ENCODE data around the gene SNX3.

SNX3 gene

DNA sequence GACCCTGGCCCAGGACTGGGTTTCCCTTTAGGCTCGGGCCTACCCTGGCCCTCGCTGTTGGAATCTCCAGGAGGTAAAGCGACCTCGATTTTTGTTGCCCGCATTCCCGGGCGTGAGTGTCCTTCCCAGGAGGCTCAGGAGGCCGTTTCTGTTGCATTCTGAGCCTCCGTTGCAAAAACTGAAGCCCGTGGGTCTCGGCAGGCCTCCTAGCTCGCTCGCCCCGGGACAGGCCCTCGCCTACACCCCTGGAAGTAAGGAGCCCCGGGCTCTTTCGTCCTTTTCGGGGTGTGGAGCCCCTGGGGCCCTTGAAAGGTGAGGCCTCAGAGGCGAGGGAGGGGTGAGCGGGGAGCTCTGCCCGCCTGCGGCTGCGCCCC is 92.8 kb downstream of the SNX3 start:
- peak overlapping the region in 1 of 2 donors; percentile 45 for H3K4me3 ChIP-seq (ENCODE audit: low read depth in 1 of 2, low read length in 2 of 2)
- peaks cover 98% of the 10 kb centered on the region in 2 donors for H3K27me3 ChIP-seq (ENCODE audit: control insufficient read depth in 1 of 2, insufficient read depth in 2 of 2, low read length in 2 of 2)
- no peak overlapping the region for H3K9ac ChIP-seq (ENCODE audit: low read length)
- peaks cover 43% of the 10 kb centered on the region for H3K4me1 ChIP-seq (ENCODE audit: insufficient read depth, low read length)
- no peak overlapping the region for H3K27ac ChIP-seq (ENCODE audit: low read depth, low read length)
- no peaks in the 10 kb centered on the region for H3K9me3 ChIP-seq (ENCODE audit: low read length)
- H3K36me3 ChIP-seq (ENCODE audit: insufficient read depth, low read length): no peaks in the 10 kb centered on the region

DNA sequence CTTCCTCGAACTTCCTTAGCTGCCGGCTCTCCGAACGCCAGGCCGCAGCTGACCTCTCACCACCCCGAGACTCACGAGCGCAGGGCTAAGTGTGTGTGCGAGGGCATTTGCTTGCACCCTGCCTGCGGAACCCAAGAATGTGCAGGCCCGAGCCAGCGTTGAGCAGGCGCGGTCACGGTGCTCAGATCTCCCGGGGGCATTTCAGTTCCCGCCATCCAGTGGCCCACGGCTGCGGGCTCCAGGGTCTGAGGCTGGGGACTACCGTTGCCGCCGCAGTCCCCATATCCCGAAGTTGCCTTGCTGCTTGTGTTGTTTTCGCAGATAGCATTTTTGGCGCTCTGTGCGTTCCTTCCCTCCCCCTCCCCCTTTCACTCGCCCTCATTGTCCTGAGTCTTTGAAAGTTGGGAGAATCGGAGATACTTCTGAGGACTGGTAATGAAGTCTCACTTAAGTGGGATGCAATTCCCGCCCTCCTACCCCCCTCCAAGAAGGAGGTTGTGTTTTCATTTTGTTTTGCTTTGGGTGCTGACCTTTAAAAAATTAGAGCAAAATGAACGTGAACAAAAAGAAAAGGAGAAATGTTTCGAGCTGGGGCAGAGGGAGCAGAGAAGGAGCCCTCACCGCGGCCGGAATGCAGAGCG is 93.3 kb downstream of the SNX3 start:
- Histone ChIP-seq H3K27me3 (ENCODE audit: control insufficient read depth in 1 of 2, insufficient read depth in 2 of 2, low read length in 2 of 2) (peaks cover 96 to 100% of the 10 kb centered on the region in 2 donors), H3K9ac (ENCODE audit: low read length) (no peak overlapping the region), H3K4me1 (ENCODE audit: insufficient read depth, low read length) (peaks cover 43% of the 10 kb centered on the region), H3K27ac (ENCODE audit: low read depth, low read length) (no peak overlapping the region), H3K9me3 (ENCODE audit: low read length) (no peaks in the 10 kb centered on the region), H3K4me3 (ENCODE audit: low read depth in 1 of 2, low read length in 2 of 2) (peak overlapping the region in 1 of 2 donors; percentile 45), H3K36me3 (ENCODE audit: insufficient read depth, low read length) (no peaks in the 10 kb centered on the region)

DNA sequence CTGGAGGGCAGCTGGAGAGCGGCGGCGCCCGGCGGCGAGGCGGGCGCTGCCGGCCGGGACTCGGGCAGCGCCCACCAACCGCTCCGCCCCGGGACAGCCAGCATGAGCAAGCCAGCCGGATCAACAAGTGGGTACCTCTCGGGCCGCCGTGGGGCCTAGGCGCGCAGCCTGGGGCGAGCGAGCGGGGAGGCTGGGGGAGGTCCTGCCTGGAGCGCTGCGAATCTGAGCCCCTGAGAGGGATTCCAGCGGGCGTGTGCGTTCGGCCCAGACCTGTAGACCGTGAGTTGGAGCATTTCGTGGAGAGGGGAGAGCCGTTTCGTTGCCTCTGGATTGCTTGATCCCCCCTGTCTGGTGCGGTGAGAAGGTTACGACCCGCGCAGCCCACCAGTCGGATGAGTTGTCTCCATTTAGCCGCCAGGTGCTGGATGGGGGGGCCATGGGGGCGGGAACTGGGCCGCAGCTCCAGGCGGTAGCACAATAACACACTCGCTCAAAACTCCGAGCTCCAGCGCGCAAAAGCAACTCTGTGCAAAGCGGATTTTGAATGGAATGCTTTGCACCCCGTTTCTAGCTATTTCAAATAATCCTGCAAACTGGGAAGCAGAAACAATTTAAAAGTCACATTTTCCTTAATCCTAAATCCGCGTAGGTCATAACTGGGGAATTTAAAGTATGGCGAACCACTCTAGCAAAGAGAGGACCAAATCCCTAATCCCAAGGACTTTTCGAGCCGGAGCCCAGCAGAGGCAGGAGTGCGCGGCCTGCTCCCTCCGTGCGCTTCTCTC is 94.0 kb downstream of the SNX3 start:
- H3K4me1 ChIP-seq (ENCODE audit: insufficient read depth, low read length): peaks cover 43% of the 10 kb centered on the region

DNA sequence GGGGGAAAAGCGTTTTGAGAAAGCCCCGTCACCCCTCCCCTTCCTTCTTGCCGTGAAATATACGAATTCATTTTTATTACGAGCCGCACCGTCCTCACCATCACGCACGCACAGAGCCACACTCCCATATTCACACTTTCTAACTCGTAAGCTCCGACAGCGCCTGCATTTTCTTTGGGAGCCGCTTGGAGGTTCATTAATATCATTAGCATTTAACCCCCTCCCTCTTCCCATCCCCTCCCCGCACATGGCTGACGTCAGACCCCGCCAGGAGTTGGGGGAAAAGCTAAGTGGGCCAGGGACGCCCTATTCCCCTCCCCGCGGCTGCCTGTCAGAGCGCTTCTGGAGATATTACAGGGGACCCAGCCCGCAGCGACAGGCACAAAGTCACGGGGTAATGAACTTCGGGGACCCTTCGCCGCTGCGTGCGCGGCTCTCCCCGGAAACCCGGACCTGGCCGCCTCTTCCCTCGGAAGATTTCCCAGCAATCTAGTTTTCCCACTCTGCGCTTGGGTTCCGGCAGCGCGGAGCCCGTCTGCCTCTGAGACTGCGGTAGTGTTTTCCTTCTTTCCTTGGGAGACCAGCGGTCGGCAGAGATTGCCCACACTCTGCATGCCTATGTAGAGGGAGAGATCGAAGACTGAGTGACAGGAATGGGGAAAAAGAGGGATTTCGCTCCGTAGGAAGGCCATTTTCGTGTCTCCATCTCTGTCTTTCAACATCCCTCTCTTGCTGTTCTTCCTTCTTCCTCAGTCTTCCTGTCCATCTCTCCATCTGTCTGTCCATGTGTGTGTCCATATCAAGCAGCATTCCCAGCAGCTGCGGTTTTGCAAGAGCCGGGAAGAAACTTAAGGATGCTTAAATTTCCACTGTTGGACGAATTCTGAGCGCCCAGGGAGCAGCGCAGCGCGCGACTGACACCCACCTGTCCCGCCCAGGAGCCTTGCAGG is 94.9 kb downstream of the SNX3 start, which contains the start of gene NR2E1:
Gene NR2E1, plus strand, starts transcription at position 309 of the 950 bp plus-strand sequence. CDS start 744 bp downstream, outside the sequence.
- Histone ChIP-seq H3K4me3 (ENCODE audit: low read depth in 1 of 2, low read length in 2 of 2) (peak within 1 kb of the TSS in 1 of 2 donors; percentile 3), H3K27ac (ENCODE audit: low read depth, low read length) (no peak within 1 kb of the TSS), H3K9me3 (ENCODE audit: low read length) (no peaks in the 10 kb centered on the region), H3K27me3 (ENCODE audit: control insufficient read depth in 1 of 2, insufficient read depth in 2 of 2, low read length in 2 of 2) (peaks cover 97 to 100% of the 10 kb centered on the region in 2 donors), H3K36me3 (ENCODE audit: insufficient read depth, low read length) (no peaks in the 10 kb centered on the region), H3K9ac (ENCODE audit: low read length) (no peak within 1 kb of the TSS), H3K4me1 (ENCODE audit: insufficient read depth, low read length) (peaks cover 43% of the 10 kb centered on the region)

More for the DNA sequence above, 94.0 kb downstream of the SNX3 start:
- Histone ChIP-seq H3K27ac (ENCODE audit: low read depth, low read length) (no peak overlapping the region), H3K9ac (ENCODE audit: low read length) (no peak overlapping the region), H3K36me3 (ENCODE audit: insufficient read depth, low read length) (no peaks in the 10 kb centered on the region), H3K27me3 (ENCODE audit: control insufficient read depth in 1 of 2, insufficient read depth in 2 of 2, low read length in 2 of 2) (peaks cover 96 to 100% of the 10 kb centered on the region in 2 donors), H3K4me3 (ENCODE audit: low read depth in 1 of 2, low read length in 2 of 2) (no peak overlapping the region), H3K9me3 (ENCODE audit: low read length) (no peaks in the 10 kb centered on the region)

DNA sequence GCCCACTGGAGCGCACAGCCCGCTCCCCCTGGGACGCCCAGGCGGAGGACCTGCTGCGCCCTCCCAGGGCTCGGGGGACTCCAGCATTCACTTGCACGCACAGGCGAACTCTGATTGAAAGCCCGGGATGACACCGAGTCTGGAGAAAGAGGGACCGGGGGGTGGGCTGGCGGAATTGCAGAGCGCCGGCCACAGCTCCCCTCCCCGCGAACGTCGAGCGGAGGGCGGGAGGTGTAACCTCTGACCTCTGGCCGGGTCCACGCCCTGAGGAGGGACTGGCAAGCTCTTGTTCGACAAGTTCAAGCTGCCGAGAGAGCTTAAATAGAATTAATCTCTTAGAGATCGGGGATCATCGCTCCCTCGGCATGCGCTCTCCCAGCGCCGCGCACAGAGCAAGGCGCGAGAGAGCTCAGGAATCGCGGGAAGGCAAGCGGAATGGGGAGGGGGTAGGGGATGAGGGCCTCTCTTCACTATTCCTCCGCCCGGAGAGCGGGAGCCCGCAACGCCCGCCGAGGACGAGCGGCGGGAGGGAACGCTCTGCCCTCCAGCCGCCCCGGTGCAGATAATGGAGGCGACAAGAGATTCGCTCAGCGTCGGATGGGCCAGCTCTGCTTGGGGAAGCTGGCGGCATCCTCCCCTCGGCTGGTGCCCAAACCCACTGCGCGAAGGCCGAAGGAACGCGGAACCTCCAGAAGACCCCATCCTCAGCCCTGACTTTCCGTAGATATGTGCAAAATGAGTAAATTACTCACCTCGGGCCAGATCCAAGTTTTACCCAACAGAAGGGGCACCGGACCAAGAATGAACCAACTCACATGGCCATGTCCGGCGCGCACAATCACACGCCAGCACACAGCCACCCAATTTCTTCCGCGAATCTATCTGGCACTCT is 95.8 kb downstream of the SNX3 start:
- Histone ChIP-seq H3K27ac (ENCODE audit: low read depth, low read length) (no peak overlapping the region), H3K9me3 (ENCODE audit: low read length) (no peaks in the 10 kb centered on the region), H3K36me3 (ENCODE audit: insufficient read depth, low read length) (no peaks in the 10 kb centered on the region), H3K4me3 (ENCODE audit: low read depth in 1 of 2, low read length in 2 of 2) (peak overlapping the region in 1 of 2 donors; percentile 3), H3K9ac (ENCODE audit: low read length) (no peak overlapping the region), H3K4me1 (ENCODE audit: insufficient read depth, low read length) (peaks cover 43% of the 10 kb centered on the region), H3K27me3 (ENCODE audit: control insufficient read depth in 1 of 2, insufficient read depth in 2 of 2, low read length in 2 of 2) (peaks cover 96 to 100% of the 10 kb centered on the region in 2 donors)

DNA sequence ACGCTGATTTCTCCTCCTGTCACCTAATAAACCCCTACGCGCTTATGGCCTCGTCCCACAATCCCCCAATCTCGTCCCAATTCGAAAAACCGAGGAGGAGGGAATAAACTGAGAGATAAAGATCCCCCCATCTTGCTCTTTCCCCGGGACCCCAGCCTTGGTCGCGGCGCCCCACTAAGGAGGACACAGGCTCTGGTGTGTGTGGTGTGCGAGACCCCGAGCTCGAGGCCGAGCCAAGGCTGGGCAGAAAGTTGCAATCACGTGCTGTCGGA is 96.4 kb downstream of the SNX3 start:
- no peak overlapping the region for H3K27ac ChIP-seq (ENCODE audit: low read depth, low read length)
- H3K4me1 ChIP-seq (ENCODE audit: insufficient read depth, low read length): peaks cover 43% of the 10 kb centered on the region
- no peaks in the 10 kb centered on the region for H3K9me3 ChIP-seq (ENCODE audit: low read length)

DNA sequence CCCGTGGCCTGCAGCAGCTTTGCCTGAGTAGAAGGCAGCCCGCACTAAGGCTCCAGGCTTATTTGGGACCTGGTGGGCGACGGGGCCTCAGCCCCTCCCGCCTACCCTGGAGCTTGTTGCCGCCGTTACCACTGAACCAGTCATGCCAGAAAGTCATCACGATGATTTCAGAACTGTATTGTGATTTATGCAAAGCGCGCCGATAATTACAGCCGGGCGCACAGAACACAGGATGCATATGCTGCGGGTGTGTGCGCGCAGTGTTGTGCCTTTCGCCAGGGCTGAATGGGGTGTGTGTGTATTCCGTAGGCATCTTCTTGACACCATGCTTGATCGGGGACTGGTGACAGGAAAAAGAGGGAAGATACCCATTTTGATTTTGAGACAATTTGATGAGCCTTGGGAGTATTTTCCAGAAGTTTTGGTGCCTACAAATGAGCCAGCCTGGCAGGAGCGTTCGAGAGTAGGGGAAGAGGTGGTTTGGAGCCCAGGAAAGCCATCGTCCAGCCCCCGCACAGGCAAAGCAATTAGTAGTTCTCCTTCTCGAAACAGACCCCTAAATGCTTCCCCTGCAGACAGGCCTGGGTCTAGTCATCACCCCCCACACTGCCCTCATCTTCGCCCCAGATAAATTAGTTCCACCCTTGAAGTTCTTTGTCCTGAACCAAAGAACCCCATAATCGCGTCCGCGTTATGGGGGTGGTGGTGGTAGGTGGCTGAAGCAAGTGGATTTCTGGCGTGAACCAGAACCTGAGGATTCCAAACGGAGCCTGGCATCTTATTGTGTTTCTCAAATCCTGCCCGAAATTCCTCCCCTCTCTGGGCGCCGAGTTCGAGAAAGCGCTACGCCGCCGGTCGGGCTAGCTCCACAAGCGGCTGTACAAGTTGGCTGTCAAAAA is 96.9 kb downstream of the SNX3 start:
- Histone ChIP-seq H3K27me3 (ENCODE audit: control insufficient read depth in 1 of 2, insufficient read depth in 2 of 2, low read length in 2 of 2) (peaks cover 98 to 99% of the 10 kb centered on the region in 2 donors), H3K9me3 (ENCODE audit: low read length) (no peaks in the 10 kb centered on the region), H3K27ac (ENCODE audit: low read depth, low read length) (no peak overlapping the region), H3K4me1 (ENCODE audit: insufficient read depth, low read length) (peaks cover 38% of the 10 kb centered on the region), H3K36me3 (ENCODE audit: insufficient read depth, low read length) (no peaks in the 10 kb centered on the region), H3K9ac (ENCODE audit: low read length) (no peak overlapping the region), H3K4me3 (ENCODE audit: low read depth in 1 of 2, low read length in 2 of 2) (no peak overlapping the region)

More for the DNA sequence above, 96.4 kb downstream of the SNX3 start:
- Histone ChIP-seq H3K9ac (ENCODE audit: low read length) (no peak overlapping the region), H3K4me3 (ENCODE audit: low read depth in 1 of 2, low read length in 2 of 2) (no peak overlapping the region), H3K27me3 (ENCODE audit: control insufficient read depth in 1 of 2, insufficient read depth in 2 of 2, low read length in 2 of 2) (peaks cover 98 to 99% of the 10 kb centered on the region in 2 donors), H3K36me3 (ENCODE audit: insufficient read depth, low read length) (no peaks in the 10 kb centered on the region)

DNA sequence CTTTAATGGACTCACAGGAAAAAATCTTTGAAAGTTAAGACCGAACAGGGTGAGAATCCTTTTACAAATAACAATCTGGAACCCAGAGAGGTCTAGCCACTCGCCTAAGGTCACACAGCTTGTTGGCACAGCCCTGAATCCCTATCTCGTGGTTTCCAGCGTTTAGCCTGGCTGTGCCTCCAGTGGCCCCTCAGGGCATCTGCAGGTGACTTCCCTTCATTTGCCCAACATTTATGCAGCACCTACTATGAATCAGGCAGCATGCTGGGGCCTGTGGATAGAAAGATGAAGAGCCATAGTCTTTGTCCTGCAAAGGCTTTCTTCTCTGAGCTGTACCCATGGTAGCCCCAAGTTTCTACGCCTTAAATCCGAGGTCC is 97.6 kb downstream of the SNX3 start:
- no peak overlapping the region for H3K4me3 ChIP-seq (ENCODE audit: low read depth in 1 of 2, low read length in 2 of 2)

DNA sequence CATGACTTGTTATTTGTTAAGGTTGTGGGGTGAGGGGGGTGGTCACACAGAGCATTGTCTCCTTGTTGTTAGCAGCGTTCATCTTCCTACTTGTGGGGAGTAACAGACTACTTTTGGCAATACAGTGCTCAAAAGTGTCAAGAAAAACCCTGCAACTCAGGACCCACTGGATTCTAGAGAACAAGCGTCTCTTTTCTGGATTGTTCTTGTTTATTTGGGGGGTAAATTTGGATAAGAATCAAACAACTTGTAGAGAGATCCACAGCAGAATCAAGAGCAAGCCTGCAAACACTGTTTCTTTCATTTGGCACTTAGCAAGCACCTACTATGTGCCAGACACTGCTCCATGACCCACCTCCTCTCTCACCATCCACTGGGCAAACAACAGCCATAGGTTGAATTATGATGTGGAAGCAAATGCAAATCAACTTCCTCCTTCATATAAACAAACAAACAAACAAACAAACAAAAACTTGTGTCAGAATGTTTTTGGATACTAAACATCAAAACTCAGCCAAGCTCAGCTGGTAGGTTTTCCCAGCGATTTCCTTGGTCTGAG is 99.0 kb downstream of the SNX3 start:
- Histone ChIP-seq H3K36me3 (ENCODE audit: insufficient read depth, low read length) (no peaks in the 10 kb centered on the region), H3K27ac (ENCODE audit: low read depth, low read length) (no peak overlapping the region), H3K9me3 (ENCODE audit: low read length) (no peaks in the 10 kb centered on the region), H3K4me1 (ENCODE audit: insufficient read depth, low read length) (peaks cover 25% of the 10 kb centered on the region), H3K27me3 (ENCODE audit: control insufficient read depth in 1 of 2, insufficient read depth in 2 of 2, low read length in 2 of 2) (peaks cover 95 to 99% of the 10 kb centered on the region in 2 donors), H3K4me3 (ENCODE audit: low read depth in 1 of 2, low read length in 2 of 2) (no peak overlapping the region), H3K9ac (ENCODE audit: low read length) (no peak overlapping the region)

More for the DNA sequence above, 97.6 kb downstream of the SNX3 start:
- peaks cover 98 to 99% of the 10 kb centered on the region in 2 donors for H3K27me3 ChIP-seq (ENCODE audit: control insufficient read depth in 1 of 2, insufficient read depth in 2 of 2, low read length in 2 of 2)
- no peaks in the 10 kb centered on the region for H3K9me3 ChIP-seq (ENCODE audit: low read length)
- no peak overlapping the region for H3K27ac ChIP-seq (ENCODE audit: low read depth, low read length)
- H3K36me3 ChIP-seq (ENCODE audit: insufficient read depth, low read length): no peaks in the 10 kb centered on the region
- H3K4me1 ChIP-seq (ENCODE audit: insufficient read depth, low read length): peaks cover 31% of the 10 kb centered on the region
- no peak overlapping the region for H3K9ac ChIP-seq (ENCODE audit: low read length)
